Neutrophil (primary cell): ENCODE data around the gene THSD4.

Source experiments
- H3K27ac ChIP-seq: fragments of 200-600 bp; sonication (generic); 2 replicates; pipeline ENCODE4 v1.5.1; 2016; ENCODE audit warnings: mild to moderate bottlenecking, moderate library complexity
- H3K27me3 ChIP-seq: fragments of 200-600 bp; sonication (generic); 2 replicates; pipeline ENCODE4 v1.6.0; 2016; ENCODE audit warnings: mild to moderate bottlenecking
- H3K36me3 ChIP-seq: fragments of 200-600 bp; sonication (generic); 2 replicates; pipeline ENCODE4 v1.5.1; 2017
- H3K4me1 ChIP-seq, 2 experiments: fragments of 200-600 bp in 1 of 2; sonication (generic) in 1 of 2; 1 replicate in 1 of 2; 2 replicates in 1 of 2; pipeline versions ENCODE4 v1.5.1 to v1.6.1; 2013 to 2016; ENCODE audit warnings: low read depth in 1 of 2, low read length in 1 of 2, mild to moderate bottlenecking in 1 of 2, moderate library complexity in 1 of 2; ENCODE audit not compliant: control insufficient read depth in 1 of 2, insufficient read depth in 1 of 2
- H3K4me3 ChIP-seq, 2 experiments: fragments of 200-600 bp in 1 of 2; sonication (generic) in 1 of 2; 1 replicate in 1 of 2; 2 replicates in 1 of 2; pipeline ENCODE4 v1.5.1; 2013 to 2016; ENCODE audit warnings: low read depth in 1 of 2, low read length in 1 of 2, mild to moderate bottlenecking in 1 of 2, moderate library complexity in 1 of 2
- H3K9me3 ChIP-seq: fragments of 200-600 bp; sonication (generic); 2 replicates; pipeline ENCODE4 v1.5.1; 2016
- CTCF ChIP-seq: fragments of 200-600 bp; sonication (generic); IDR thresholded peaks from 2 replicates; pipeline ENCODE4 v1.5.1; 2016; ENCODE audit warnings: antibody characterized with exemption

The THSD4 gene

GRCh38 chr15:71595846-71596553 is 480.7 kb downstream of the THSD4 start:
- Histone ChIP-seq H3K36me3 (no peaks in the 10 kb centered on the region), H3K9me3 (no peaks in the 10 kb centered on the region), H3K4me1 (no peaks in the 10 kb centered on the region), H3K27ac (no peak overlapping the region), H3K27me3 (no peaks in the 10 kb centered on the region), H3K4me3 (no peak overlapping the region)
- no peak for TF ChIP-seq CTCF

GRCh38 chr15:71596672-71597071 is 481.4 kb downstream of the THSD4 start:
- Histone ChIP-seq H3K4me3 (no peak overlapping the region), H3K36me3 (no peaks in the 10 kb centered on the region), H3K27me3 (no peaks in the 10 kb centered on the region), H3K27ac (no peak overlapping the region), H3K4me1 (no peaks in the 10 kb centered on the region), H3K9me3 (no peaks in the 10 kb centered on the region)
- TF ChIP-seq CTCF = no peak

GRCh38 chr15:71597126-71597525 is 481.9 kb downstream of the THSD4 start:
- no peaks in the 10 kb centered on the region for H3K36me3 ChIP-seq

GRCh38 chr15:71597637-71598036 is 482.4 kb downstream of the THSD4 start:
- Histone ChIP-seq H3K4me1 (no peaks in the 10 kb centered on the region), H3K27ac (no peak overlapping the region), H3K27me3 (no peaks in the 10 kb centered on the region), H3K36me3 (no peaks in the 10 kb centered on the region), H3K9me3 (no peaks in the 10 kb centered on the region), H3K4me3 (no peak overlapping the region)
- no peak for TF ChIP-seq CTCF

More at GRCh38 chr15:71597126-71597525, 481.9 kb downstream of the THSD4 start:
- no peak overlapping the region for H3K4me3 ChIP-seq
- no peak overlapping the region for H3K27ac ChIP-seq
- H3K9me3 ChIP-seq = no peaks in the 10 kb centered on the region
- TF ChIP-seq CTCF = no peak
- H3K27me3 ChIP-seq = no peaks in the 10 kb centered on the region
- H3K4me1 ChIP-seq = no peaks in the 10 kb centered on the region

- H3K27ac ChIP-seq = no peak overlapping the region
- no peaks in the 10 kb centered on the region for H3K4me1 ChIP-seq
- TF ChIP-seq CTCF = no peak
- no peaks in the 10 kb centered on the region for H3K9me3 ChIP-seq
- H3K27me3 ChIP-seq = peaks cover 3% of the 10 kb centered on the region
- no peaks in the 10 kb centered on the region for H3K36me3 ChIP-seq
- H3K4me3 ChIP-seq = no peak overlapping the region
Measured at GRCh38 chr15:71598741-71599140, 483.5 kb downstream of the THSD4 start.
